HG02884 (cell line): ENCODE measurements around the gene COPE.
"Not testable (repeated sequence)": the region's sequence is repeated elsewhere in the genome, so short reads cannot be mapped to it uniquely, and the experiment has no call there.

Source experiments
- ATAC-seq: cut with Tn5 transposase; IDR thresholded peaks from one replicate; pipeline ENCODE4 v1.9.1; 2021; ENCODE audit warnings: mild to moderate bottlenecking, moderate library complexity; ENCODE audit not compliant: unreplicated experiment

COPE gene

GRCh38 chr19:18908917-18909619, 10.1 kb downstream of the COPE start:
- ATAC-seq = no peak

DNA sequence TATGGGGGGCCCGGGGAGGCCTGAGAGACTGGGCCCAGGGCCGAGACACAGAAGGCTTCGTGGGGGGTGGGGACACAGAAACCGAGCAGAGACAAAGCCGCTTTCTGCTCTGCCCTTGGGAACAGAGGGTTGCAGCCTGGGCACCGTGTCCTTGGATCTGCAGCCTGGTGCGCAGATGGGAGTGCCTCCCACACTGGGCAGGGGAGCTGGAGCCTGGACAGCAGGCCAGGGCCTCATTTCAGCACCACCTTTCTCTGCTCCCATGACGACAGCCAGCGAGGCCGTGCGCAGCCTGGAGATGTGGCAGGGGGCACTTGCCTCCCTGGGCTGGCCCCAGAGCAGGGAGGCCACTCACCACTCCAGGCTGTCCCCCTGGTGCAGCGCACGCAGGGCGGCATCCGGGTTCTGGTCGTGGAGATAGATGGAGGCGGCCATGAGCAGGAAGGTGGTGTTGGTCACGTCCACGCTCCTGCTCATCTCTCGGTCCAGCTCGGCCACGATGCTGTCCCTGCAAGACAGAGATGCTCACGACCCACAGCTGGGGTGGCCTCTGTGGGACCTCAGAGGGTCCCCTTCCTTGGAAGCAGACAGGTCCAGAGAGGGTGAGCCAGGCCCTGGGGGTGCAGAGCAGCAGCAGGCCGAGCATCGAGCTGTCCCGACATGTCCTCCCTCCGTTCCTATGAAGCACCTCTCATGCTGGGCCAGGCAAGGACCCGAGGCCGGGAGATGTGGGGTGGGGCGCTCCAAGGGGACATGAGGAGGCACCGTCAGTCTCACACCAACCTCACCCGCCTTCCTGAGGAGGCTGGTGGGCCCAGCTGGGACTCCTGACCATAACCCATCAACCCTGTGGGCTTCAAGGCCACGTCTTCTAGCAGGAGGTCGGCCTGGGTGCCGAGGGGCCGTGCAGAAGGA, 12.3 kb downstream of the COPE start:
- no peak for ATAC-seq

GRCh38 chr19:18905513-18906236, 13.5 kb downstream of the COPE start:
- ATAC-seq = no peak

- no peak for ATAC-seq
Observed at GRCh38 chr19:18905058-18905456, 14.1 kb downstream of the COPE start.

- ATAC-seq = no peak
Observed at GRCh38 chr19:18904334-18905057, 14.7 kb downstream of the COPE start.

DNA sequence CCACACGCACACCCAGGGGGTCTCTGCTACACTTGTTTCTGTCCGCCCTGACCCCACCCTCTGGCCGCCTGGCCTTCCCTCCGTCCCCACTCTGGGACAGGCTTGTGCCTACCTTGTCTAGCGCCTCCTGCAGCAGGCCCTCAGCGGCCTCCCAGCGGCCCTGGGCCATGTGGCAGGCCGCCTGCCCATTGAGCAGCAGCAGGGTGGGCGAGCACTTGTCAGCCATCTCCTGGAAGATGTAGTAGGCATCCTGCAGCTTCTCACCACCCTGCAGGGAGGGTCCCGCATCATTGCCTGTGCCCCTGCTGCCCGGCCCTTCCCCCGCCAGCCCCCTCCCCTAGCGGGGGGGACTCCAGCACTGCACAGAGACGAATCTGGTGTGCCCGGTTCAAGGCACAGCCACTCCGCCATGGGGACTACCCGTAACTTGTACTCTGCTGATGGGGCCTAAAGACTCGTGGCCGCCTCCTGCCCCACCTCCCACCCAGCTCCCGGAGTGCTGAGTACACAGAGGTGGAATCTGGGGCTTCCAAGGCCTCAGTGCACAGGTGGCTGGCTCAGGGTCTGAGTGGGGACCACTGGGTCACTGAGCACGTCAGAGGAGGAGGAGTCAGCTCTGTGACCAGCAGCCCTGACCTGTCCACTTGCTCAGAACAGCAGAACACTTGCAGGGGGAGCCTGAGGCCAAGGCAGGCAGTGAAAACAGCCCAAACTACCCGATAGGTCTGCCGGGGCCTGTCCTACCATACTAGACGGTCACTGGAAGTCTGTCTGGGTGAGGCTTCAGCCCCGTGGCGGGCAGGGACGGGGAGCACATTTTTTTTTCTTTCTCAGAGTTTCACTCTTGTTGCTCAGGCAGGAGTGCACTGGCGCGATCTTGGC, 15.8 kb downstream of the COPE start:
- no peak for ATAC-seq

GRCh38 chr19:18902519-18902918, 16.7 kb downstream of the COPE start:
- not testable (repeated sequence) for ATAC-seq

DNA sequence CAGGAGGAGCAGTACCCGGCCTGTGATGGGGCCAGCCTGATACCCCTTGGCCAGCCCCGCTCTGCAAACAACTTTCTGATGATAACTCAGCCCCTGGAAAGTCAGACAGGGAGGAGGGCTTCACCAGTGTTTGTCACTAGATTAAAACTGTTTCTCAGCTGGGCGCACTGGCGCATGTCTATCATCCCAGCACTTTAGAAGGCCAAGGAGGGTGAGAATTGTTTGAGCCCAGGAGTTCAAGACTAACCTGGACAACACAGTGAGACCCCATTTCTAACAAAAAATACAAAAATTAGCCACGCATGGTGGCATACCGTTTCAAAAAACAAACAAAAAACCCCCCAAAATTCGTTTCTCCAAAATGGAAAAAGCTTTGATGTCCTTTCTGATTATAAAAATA, 17.7 kb downstream of the COPE start:
- no peak for ATAC-seq

DNA sequence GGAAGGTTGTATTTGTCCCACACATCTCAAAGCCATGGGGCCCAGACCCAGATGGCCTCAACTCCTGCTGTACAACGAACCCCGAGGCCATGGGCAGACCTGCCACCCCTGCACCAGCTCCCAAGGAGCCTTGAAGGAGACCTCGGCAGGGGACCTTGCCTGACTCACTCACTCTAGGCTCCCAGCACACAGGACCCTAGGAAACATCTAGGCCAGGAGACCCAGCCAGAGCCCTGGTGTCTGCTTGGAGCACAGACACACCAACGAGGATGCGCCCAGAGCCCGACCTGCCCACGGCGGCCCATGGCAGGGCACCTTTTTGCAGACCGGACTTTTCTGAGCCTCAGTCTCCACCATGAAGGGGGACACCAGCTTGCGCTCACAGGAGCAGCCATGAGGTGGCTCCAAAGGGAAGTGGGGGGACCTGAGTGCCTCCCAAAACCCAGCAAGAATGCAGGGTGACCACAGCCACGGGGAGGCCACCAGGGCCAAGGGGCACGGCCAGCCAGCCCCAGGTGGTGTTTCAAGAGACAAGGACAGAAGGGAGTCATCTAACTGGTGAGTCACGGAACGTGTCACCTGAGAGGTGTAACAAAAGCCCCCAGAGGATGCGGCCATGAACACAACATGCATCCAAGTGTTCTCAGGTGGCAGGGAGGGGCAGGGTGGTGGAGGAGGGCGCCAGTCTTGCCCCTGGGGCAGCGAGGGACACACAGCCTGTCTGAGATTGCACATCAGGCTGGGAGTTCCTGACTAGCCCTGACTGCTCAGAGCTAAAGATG, 18.3 kb downstream of the COPE start:
- ATAC-seq = no peak

DNA sequence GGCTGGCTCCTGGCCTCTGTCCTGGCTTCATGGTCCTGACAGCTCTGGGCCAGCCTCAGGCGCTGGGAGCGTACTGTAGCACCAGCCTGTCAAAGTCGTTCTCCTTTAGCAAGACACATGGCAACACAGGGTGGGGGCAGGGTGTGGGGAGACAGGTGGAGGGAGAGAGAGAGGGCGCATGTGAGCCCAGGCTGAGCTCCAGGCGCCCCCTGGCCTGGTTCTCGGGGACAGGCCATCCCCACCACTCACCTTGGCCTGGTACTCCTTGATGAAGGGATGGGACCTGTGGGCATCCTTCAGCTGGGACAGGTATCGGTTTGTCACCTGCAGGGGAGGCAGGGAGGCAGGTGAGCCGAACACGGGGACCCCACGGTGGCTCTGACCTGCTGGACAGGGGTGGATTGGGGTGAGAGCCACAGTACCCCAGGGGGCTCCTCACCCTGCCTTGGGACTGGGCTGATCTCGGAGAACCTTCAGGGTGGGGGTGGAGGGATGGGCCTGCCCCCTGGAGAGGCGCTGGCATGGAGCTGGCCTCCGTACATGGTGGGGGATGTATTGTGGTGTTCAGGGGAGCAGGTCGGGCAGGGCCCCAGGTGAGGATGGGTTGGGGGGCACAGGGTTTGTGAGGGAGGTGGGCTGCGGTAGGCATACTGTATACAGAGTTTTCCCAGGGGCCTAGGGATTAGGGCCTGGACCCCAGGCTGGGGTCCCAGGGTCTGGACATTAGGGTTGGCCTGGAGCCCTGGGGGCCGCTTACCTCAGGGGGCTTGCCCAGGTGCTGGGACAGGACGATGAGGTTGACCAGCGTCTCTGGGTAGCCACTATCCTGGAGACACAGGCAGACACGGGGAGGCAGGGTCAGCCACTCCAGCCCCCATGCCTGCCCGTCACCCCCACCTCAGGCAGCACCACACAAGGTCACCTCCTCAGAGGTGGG, 19.3 kb downstream of the COPE start:
- ATAC-seq = no peak

- ATAC-seq = no peak
Observed at GRCh38 chr19:18898607-18899408, 20.4 kb downstream of the COPE start.

- no peak for ATAC-seq
Observed at GRCh38 chr19:18898081-18898606, 21.0 kb downstream of the COPE start.

- no peak for ATAC-seq
Observed at GRCh38 chr19:18897094-18898029, 21.8 kb downstream of the COPE start.

DNA sequence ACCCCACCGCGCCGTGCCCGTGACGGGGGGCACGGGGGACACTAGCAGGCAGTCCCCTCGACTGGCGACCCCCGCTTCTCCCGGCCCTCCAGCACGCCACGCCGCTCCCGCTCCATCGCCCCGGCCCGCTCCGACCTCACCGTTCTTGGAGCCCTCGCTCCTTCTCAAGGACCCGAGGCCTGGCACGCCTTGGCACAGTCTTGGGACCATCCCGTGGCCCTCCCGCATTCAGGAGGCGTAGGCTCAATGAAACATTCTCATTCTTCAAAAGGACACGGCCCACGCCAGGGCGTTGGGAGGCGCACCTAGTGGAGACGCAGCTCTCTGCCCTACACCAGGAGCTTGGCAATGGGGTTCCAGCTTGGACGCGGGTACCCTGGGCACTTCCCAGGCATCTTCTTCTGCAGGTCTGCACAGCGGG, 22.8 kb downstream of the COPE start:
- no peak for ATAC-seq

- ATAC-seq = no peak
Observed at GRCh38 chr19:18895824-18896341, 23.3 kb downstream of the COPE start, which contains the start of gene CERS1. TSS of gene CERS1 (minus strand) at chr19:18896158. CDS start at chr19:18896072, 86 bp downstream.
